Right lobe of liver (tissue), 4 donors: Measurements from ENCODE around the gene NECAB2.

ENCODE experiments used
- POLR2A ChIP-seq: fragments of 450-650 bp; IDR thresholded peaks from one replicate; pipeline ENCODE4 v1.6.1; 2017; ENCODE audit warnings: antibody characterized with exemption, mild to moderate bottlenecking
- TF ChIP-seq, protein P1 (sequence below), 4 donors: fragments of 200-600 bp in 3 of 4; fragments of 450-650 bp in 1 of 4; IDR thresholded peaks; one replicate each; pipeline versions ENCODE4 v1.5.1 to v1.8.0; 2016 to 2022; ENCODE audit warnings: antibody characterized with exemption in 4 of 4, mild to moderate bottlenecking in 2 of 4
- donor health status: DM: no; HTN: no; CAD: no.
- donor health status: DM: no; HTN: no; CAD: no.
- donor health status: DM: no; HTN: yes; CAD: no.

DNA sequence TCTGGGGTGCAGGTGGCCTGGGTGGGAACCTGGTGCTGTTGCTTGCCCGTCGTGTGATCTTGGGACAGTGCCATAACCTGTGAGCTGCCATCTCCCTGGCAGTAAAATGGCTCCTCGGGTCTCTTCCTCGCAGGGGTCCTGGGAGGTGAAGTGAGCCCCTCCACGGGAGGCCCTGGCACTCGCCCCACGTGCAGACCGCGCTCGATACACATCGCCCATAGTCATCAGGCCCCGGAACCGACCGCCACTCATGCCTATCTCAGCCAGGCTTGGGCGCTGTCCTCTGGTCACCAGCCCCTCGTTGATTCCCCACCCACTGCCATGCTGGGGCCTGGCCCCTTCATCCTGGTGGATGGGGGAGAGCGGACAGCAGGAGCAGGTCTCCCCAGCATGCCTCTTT is 36.5 kb upstream of the NECAB2 start:
- TF ChIP-seq, protein P1, sequence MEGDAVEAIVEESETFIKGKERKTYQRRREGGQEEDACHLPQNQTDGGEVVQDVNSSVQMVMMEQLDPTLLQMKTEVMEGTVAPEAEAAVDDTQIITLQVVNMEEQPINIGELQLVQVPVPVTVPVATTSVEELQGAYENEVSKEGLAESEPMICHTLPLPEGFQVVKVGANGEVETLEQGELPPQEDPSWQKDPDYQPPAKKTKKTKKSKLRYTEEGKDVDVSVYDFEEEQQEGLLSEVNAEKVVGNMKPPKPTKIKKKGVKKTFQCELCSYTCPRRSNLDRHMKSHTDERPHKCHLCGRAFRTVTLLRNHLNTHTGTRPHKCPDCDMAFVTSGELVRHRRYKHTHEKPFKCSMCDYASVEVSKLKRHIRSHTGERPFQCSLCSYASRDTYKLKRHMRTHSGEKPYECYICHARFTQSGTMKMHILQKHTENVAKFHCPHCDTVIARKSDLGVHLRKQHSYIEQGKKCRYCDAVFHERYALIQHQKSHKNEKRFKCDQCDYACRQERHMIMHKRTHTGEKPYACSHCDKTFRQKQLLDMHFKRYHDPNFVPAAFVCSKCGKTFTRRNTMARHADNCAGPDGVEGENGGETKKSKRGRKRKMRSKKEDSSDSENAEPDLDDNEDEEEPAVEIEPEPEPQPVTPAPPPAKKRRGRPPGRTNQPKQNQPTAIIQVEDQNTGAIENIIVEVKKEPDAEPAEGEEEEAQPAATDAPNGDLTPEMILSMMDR (IDR thresholded peaks at IDR 0.05): no peak
- no peak for TF ChIP-seq POLR2A
